RWPE2 (cell line): ENCODE measurements around the gene IL10RB.

Experiments used
- ATAC-seq: fragments of 200-7000 bp; cut with Tn5 transposase; 3 replicates; pipeline ENCODE4 v1.9.1; 2021; ENCODE audit warnings: low read depth
- DNase-seq: peaks from one replicate; pipeline ENCODE4 v3.0.0-alpha.2; 2020; ENCODE audit warnings: low spot score
- H3K27ac ChIP-seq: fragments of 450-650 bp; 2 replicates; pipeline ENCODE4 v1.5.1; 2017; ENCODE audit warnings: mild to moderate bottlenecking; ENCODE audit not compliant: poor library complexity, severe bottlenecking
- H3K27me3 ChIP-seq: fragments of 250-450 bp; sonication (Bioruptor Pico); 2 replicates; pipeline ENCODE4 v1.5.1; 2021; ENCODE audit warnings: mild to moderate bottlenecking, moderate library complexity; ENCODE audit not compliant: insufficient read depth, poor library complexity, severe bottlenecking
- H3K36me3 ChIP-seq: fragments of 250-450 bp; sonication (Bioruptor Pico); 2 replicates; pipeline ENCODE4 v1.5.1; 2020; ENCODE audit warnings: low read depth, mild to moderate bottlenecking, moderate library complexity
- H3K4me1 ChIP-seq: fragments of 250-450 bp; sonication (Bioruptor Pico); 2 replicates; pipeline ENCODE4 v1.5.1; 2021; ENCODE audit warnings: mild to moderate bottlenecking, moderate library complexity; ENCODE audit not compliant: insufficient read depth, poor library complexity, severe bottlenecking
- H3K4me3 ChIP-seq: fragments of 250-450 bp; sonication (Bioruptor Pico); 2 replicates; pipeline ENCODE4 v1.5.1; 2021; ENCODE audit warnings: mild to moderate bottlenecking, moderate library complexity; ENCODE audit not compliant: severe bottlenecking
- H3K9me3 ChIP-seq: fragments of 250-450 bp; sonication (Bioruptor Pico); 2 replicates; pipeline ENCODE4 v1.5.1; 2021; ENCODE audit warnings: mild to moderate bottlenecking, moderate library complexity; ENCODE audit not compliant: severe bottlenecking
- TF ChIP-seq, protein P1 (sequence below): fragments of 450-650 bp; IDR thresholded peaks from one replicate; pipeline ENCODE4 v1.5.1; 2017; ENCODE audit warnings: mild to moderate bottlenecking, moderate library complexity; ENCODE audit not compliant: poor library complexity, severe bottlenecking

Gene IL10RB

DNA sequence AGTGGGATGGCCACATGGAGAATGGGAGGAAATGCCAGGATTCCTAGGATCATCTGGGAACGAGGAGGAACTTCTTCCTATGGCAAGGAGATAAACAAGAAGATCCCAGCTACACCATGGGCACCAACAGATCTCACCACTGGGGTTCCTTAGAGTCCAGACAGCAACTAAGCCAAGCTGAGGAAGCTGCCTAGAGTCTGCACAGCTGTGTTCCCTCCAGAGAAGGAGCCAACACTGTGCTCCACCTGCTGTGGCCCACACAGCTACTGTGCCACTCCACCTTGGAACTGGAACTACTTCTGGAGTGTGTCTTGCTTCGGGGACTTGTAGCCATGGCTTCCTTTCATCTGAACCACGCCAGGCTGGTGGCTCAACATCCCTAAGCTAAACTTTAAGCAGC lies 64.6 kb downstream of the IL10RB start:
- no peaks in the 10 kb centered on the region for H3K4me1 ChIP-seq
- no peak overlapping the region for H3K4me3 ChIP-seq

DNA sequence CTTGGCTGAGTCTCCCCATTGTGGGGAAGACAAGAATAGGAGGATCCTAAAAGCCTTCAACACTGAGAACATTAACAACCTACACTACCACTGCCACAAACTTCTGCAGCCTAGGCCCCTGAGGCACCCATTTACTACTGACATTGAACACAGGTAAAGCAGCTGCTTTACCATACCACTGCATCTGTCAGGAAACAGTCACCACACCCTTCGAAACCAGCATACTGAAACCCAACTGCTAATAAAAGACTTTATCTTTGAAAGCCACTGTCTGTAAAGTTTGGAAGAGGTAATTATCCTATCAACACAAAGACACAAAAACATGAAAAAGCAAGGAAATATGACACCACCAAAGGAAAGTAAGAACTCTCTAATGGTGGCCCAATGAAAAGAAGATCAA lies 66.0 kb downstream of the IL10RB start:
- Histone ChIP-seq H3K9me3 (peaks cover 17% of the 10 kb centered on the region), H3K4me3 (no peak overlapping the region), H3K27me3 (no peaks in the 10 kb centered on the region), H3K27ac (no peak overlapping the region), H3K4me1 (no peaks in the 10 kb centered on the region), H3K36me3 (peaks cover 17% of the 10 kb centered on the region)
- DNase-seq = no peak
- ATAC-seq = no peak
- TF ChIP-seq, protein P1, sequence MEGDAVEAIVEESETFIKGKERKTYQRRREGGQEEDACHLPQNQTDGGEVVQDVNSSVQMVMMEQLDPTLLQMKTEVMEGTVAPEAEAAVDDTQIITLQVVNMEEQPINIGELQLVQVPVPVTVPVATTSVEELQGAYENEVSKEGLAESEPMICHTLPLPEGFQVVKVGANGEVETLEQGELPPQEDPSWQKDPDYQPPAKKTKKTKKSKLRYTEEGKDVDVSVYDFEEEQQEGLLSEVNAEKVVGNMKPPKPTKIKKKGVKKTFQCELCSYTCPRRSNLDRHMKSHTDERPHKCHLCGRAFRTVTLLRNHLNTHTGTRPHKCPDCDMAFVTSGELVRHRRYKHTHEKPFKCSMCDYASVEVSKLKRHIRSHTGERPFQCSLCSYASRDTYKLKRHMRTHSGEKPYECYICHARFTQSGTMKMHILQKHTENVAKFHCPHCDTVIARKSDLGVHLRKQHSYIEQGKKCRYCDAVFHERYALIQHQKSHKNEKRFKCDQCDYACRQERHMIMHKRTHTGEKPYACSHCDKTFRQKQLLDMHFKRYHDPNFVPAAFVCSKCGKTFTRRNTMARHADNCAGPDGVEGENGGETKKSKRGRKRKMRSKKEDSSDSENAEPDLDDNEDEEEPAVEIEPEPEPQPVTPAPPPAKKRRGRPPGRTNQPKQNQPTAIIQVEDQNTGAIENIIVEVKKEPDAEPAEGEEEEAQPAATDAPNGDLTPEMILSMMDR = no peak

More for the DNA sequence above, 64.6 kb downstream of the IL10RB start:
- H3K36me3 ChIP-seq = peaks cover 13% of the 10 kb centered on the region
- H3K27me3 ChIP-seq = no peaks in the 10 kb centered on the region
- DNase-seq = no peak
- no peak overlapping the region for H3K27ac ChIP-seq
- peaks cover 17% of the 10 kb centered on the region for H3K9me3 ChIP-seq
- no peak for ATAC-seq
- TF ChIP-seq, protein P1 = no peak

DNA sequence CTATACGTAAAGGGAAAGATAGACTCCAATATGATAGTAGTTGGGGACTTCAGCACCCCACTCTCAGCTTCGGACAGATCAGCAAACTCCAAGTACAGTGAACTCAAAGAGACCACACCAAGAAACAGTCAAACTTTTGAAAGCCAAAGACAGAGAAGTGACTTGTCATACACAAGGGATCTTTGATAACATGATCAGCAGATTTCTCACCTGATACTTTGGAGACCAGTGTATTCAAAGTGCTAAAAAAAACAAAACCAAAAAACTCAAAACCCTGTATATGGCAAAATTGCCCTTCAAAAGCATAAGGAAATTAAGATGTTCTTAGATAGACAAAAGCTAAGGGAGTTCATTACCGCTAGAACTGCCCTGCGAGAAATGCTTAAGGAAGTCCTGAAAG lies 68.0 kb downstream of the IL10RB start:
- Histone ChIP-seq H3K27me3 (no peaks in the 10 kb centered on the region), H3K27ac (no peak overlapping the region), H3K4me3 (no peak overlapping the region), H3K4me1 (no peaks in the 10 kb centered on the region), H3K36me3 (peaks cover 27% of the 10 kb centered on the region), H3K9me3 (peaks cover 17% of the 10 kb centered on the region)
- TF ChIP-seq, protein P1 = no peak
- DNase-seq (no peak), ATAC-seq (no peak)

DNA sequence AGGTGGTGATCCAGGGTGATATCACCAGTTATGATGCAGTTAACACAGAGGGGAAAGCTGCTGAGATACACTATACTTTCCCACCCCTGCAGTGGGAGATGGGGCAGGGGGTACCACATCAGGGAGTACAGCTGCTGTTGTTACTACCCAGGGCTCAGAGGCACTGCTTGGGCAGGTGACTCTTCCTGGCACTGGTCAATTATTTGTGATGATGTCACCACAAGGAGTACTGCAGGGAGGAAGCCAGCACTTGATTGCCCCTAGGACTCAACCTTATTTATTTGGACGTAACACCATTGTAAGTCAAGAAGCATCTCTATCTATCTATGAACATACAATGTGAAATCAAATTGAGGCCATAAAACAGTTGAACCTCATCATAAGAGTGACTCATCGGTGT lies 68.7 kb downstream of the IL10RB start:
- TF ChIP-seq, protein P1 = no peak

DNA sequence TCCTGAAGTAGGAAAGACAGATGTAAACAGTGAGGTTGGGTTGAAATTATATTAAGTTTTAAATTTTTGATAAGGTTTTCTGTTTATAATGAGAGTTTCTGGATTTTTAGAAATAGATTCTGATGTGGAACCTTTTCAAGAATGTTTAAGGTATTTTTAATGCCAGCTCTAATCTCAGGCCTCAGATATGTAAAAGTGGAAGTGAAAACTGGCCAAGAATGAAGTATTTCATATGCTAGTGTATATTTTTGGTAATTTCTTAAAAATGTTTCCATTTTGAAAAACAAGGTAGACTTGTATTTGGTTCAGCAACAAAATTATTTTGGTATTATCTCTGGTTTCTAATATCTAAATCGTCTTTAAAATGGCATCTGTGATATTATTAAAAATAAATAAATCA lies 73.0 kb downstream of the IL10RB start:
- no peaks in the 10 kb centered on the region for H3K9me3 ChIP-seq
- H3K4me3 ChIP-seq = no peak overlapping the region
- TF ChIP-seq, protein P1 = no peak
- DNase-seq (no peak), ATAC-seq (no peak)
- no peaks in the 10 kb centered on the region for H3K4me1 ChIP-seq
- H3K36me3 ChIP-seq = peaks cover 46% of the 10 kb centered on the region
- no peak overlapping the region for H3K27ac ChIP-seq
- H3K27me3 ChIP-seq = no peaks in the 10 kb centered on the region

More for the DNA sequence above, 68.7 kb downstream of the IL10RB start:
- no peak for ATAC-seq
- H3K4me1 ChIP-seq = no peaks in the 10 kb centered on the region
- H3K27ac ChIP-seq = no peak overlapping the region
- no peak overlapping the region for H3K4me3 ChIP-seq
- no peak for DNase-seq
- peaks cover 29% of the 10 kb centered on the region for H3K36me3 ChIP-seq
- peaks cover 17% of the 10 kb centered on the region for H3K9me3 ChIP-seq
- no peaks in the 10 kb centered on the region for H3K27me3 ChIP-seq
